MV-4-11 (cell line): ENCODE data around the gene AKR1C8.
"Not testable (repeated sequence)": the region's sequence is repeated elsewhere in the genome, so short reads cannot be mapped to it uniquely, and the experiment has no call there.

ENCODE experiments used
- DNase-seq: peaks from one replicate; lab custom pipeline; 2025; lab: John Stamatoyannopoulos, UW

AKR1C8 gene

DNA sequence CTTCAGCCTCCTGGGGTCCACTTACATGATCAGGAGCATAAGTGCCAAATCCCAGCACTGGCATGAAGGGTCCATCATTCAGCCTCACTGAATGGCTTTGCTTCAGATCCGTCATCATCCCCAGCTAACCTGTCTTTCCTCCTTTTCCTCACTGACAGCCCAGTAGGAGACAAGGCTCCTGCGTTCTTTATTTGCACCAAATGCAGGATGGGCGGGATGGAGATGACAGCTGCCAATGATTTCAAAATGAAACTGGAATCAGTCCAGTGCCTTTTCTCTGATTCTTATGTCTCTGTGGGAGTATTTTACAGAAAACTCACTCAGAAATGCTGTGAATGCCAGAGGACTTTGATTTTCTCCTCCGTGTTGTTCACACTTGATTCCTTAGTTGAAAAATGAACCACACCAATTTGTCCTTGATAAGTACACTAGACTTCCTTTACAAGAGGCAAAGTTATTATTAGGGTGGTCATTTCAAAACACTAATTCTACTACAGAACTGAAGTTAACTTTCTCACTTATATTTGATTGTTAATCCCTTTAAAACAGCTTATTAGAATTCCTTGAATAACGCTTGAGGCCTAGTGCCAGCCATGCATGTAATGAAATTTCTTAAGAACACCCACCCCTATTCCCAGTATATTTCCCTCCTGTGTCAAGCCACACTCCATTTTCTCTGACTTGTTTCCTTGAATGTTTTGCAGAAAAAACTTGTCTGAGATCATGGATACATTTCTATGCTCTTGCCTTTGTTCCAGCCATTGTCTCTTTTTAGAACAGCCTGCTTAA is at the start of gene AKR1C8:
AKR1C8 (minus strand) TSS at position 164 of the 789 bp plus-strand sequence; CDS start at position 118, 46 bp downstream.
- no peak for DNase-seq

DNA sequence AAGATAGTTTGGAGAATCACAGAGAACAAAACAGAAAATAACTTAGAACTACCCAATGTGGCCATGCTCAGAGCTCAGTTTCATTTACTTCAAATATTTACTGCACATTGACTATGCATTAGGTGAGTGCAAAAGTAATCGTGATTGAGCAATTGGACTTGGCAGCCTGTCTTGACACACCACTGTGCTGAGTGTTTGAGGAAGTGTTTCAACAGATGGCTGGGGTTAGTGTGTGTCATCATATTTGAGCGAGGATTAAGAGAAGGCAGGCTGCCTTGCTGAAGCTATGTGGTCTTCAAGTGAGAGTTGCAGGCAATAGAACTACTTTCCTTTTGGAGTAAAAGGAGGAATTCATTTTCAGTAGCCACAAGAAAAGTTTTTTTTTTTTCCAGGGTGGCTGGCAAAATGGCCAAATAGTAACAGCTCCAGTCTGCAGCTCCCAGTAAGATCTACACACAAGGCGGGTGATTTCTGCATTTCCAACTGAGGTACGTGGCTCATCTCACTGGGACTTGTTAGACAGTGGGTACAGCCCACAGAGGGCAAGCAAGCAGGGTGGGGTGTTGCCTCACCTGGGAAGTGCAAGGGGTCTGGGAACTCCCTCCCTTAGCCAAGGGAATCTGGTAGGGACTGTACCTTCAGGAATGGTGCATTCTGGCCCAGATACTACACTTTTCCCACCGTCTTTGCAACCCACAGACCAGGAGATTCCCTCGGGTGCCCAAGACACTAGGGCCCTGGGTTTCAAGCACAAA is 49.3 kb upstream of the AKR1C8 start:
- DNase-seq: peak; percentile 100

DNA sequence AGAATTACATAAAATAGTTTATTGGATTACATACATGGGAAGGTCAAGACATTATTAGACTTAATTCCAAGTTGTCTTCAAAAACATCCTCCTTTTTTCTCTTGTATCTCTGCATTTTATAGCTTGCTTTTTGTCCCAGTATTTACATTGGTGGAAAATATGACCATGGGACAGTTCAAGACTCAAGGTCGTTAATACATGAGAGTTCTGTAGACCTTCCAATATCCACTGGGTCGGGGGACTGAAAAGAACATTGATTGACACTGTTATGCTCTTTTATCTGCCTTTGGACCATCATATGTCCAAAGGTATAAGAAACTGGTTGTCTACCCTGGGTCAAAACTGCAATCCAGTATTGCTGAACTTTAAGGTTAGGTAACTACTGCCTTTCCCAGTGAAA is 48.4 kb upstream of the AKR1C8 start:
- DNase-seq: no peak

DNA sequence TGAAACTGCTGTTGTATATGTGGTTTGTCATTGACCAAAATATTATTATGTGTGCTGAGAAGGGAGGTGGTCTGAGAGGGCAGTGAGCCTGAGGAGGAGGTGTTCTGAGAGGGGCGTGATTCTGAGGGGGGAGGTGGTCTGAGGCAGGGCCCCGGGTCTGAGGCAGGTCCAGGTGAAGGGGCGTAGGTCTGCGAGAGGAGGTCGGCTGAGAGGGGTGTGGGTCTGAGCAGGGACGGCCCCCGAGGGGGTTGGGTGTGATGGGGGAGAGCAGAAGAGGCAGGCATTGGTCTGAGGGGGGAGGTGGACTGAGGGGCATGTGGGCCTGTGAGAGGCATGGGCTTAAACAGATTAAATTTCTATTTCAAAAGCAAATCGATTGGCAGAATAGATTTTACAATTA is 44.1 kb upstream of the AKR1C8 start:
- DNase-seq: no peak

DNA sequence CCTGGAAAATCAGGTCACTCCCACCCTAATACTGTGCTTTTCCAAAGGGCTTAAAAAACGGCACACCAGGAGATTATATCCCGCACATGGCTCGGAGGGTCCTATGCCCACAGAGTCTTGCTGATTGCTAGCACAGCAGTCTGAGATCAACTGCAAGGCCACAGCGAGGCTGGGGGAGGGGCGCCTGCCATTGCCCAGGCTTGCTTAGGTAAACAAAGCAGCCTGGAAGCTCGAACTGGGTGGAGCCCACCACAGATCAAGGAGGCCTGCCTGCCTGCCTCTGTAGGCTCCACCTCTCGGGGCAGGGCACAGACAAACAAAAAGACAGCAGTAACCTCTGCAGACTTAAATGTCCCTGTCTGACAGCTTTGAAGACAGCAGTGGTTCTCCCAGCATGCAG is 38.0 kb upstream of the AKR1C8 start:
- DNase-seq: not testable (repeated sequence)

DNA sequence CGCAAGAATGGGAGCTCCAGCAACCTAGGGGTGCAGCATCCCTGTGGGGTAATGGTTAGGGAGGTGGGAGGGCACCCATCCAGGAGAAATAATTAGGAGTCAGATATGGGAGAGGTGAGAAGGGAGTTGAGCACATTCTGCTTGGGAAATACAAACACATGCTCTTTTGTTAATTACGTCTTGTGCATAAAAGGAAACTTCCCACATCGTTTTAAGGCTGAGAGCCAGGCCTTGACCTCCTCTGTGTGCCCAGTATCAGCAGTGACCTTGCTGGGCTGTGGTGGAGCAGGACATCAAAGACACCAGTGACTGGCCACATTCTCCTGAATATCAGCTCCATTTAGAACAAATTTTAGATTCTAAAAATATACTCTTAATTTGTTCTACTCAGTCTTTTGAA is 34.3 kb upstream of the AKR1C8 start:
- DNase-seq: no peak

DNA sequence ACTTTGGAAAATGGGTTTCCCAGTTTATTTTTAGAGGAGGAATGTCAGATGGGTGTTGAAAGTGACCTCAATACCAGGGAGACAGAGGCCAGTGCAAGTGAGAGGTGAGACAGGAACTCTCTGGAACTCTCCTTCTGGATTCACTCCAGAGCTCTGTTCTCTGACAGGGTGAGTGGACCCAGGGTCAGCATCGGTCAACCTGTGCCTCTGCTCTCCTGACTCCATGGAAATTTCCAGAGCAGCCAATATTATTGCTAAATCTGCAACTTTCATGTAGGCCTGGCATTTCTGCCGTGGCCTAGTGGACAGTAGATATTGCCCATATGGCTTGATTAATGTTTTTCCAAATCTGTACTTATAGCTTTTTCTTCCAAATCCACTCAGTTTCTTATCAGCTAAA is 31.9 kb upstream of the AKR1C8 start:
- DNase-seq: no peak

DNA sequence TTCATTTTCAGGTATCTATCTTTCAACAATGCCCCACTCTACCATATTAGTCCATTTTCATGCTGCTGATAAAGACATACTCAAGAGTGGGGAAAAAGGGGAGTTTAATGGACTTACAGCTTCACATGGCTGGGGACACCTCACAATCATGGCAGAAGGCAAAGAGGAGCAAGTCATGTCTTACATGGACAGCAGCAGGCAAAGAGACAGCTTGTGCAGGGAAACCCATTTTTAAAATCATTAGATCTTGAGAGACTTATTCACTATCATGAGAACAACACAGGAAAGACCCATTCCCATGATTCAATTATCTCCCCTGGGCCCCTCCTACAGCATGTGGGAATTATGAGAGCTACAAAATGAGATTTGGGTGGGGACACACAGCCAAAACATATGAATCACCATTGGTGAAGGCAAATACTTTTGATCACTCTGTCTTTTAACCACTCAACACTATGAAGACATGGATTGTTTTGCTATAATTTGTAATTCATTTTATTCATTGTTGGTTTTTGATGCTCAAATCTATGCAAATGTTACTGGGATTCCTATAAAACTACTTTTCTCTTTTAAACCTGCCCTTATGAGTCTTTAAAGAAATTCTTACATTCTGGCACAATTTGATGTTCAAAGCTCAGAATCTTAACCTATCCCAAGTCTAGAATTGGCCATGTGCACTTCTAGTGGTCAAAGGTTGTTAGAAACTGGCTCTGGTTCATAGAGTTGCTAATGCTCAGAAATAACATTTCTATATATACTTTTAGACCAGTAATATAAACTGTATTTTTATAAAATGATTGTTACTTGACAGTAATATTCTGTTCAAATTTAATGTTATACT is 27.0 kb upstream of the AKR1C8 start:
- no peak for DNase-seq

DNA sequence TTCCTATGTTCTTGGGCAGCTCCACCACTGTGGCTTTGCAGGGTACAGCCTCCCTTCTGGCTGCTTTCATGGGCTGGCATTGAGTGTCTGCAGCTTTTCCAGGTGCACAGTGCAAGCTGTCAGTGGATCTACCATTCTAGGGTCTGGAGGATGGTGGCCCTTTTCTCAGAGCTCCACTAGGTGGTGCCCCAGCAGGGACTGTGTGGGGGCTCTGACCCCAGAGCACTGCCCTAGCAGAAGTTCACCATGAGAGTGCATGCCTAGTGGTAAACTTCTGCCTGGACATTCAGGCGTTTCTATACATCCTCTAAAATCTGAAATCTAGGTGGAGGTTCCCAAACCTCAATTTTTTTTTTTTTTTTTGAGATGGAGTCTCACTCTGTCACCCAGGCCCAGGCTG is 25.3 kb upstream of the AKR1C8 start:
- DNase-seq: not testable (repeated sequence)

DNA sequence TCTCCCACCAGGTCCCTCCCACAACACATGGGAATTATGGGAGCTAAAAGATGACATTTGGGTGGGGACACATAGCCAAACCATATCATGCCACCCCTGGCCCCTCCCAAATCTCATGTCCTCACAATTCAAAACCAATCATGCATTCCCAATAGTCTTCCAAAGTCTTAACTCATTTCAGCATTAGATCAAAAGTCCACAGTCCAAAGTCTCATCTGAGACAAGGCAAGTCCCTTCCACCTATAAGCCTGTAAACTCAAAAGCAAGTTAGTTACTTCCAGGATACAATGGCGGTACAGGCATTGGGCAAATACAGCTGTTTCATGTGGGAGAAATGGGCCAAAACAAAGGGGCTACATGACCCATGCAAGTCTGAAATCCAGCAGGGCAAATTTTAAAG is 24.8 kb upstream of the AKR1C8 start:
- not testable (repeated sequence) for DNase-seq

DNA sequence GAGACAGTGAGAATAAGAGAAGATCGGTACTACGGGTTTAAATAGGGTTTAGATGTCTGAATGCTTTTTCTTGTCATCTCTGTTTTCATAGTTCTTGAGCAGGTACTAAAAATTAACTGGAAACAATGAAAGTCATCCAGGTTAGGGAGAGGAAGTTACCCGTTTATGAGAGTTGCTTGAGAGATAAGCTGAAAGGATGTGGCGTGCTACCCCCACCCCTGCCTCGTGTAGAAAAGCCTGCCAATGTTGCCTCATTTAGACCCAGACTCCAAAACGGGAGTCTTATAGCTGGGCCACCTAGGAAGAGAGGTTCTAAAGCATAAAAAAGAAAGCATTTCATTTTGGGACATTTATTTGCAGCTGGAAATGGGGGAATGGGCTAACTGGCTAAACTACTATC is 21.8 kb upstream of the AKR1C8 start:
- DNase-seq: no peak

DNA sequence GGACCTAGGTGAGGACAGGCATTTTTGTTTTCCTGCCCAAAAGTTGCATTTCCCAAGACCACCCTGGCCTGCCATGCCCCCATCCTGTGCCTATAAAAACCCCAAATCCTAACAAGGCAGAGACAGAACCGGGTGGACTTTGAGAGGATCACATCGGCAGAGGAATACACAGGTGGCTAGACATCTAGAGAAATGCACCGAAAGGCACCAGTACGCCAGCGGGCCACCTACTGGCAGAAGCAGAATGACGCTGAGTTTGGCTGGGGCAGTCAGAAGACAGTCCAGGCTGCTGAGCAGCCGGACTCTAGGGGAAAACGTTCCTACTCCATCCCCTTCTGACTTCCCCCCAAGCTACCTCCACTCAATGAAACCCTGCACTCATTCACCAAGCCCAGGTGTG is 14.4 kb upstream of the AKR1C8 start:
- DNase-seq: no peak

DNA sequence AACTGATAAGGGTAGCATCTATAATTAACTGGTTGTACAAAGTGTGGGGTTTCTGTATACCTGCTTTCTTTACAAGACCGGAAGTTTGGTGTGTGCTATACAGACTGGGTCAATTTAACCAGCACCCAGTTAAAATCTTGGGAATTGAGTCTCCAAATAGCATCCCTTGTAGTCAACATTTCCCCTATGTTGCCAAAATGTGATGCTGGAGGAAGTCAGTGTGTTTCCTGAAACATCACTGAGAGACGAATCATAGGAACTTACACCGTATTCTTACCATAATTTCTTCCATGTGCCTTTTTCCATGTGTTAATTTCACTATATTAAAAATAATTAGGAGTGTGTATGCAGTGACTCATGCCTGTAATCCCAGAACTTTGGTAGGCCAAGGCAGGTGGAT is 13.4 kb upstream of the AKR1C8 start:
- no peak for DNase-seq

DNA sequence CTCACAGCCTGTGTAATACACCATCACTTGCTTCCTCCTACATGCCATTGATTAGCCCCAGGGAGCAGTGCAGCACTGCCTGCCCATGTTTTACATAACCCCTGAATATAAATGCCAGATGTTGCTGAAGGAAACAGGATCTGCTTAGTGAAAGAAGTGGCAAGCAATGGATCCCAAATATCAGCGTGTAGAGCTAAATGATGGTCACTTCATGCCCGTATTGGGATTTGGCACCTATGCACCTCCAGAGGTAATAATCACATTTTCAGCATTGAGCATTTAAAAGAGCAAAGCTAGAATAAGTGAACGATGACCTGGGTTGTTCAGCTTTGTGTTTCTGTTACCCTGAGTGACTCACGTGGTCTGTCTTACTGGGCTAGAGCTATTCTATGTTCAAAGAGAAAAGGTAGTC is 11.8 kb upstream of the AKR1C8 start, which contains the start of gene AKR1C4:
AKR1C4 (plus strand) TSS at position 136 of the 412 bp plus-strand sequence; CDS start at position 167, 31 bp downstream.
- no peak for DNase-seq

DNA sequence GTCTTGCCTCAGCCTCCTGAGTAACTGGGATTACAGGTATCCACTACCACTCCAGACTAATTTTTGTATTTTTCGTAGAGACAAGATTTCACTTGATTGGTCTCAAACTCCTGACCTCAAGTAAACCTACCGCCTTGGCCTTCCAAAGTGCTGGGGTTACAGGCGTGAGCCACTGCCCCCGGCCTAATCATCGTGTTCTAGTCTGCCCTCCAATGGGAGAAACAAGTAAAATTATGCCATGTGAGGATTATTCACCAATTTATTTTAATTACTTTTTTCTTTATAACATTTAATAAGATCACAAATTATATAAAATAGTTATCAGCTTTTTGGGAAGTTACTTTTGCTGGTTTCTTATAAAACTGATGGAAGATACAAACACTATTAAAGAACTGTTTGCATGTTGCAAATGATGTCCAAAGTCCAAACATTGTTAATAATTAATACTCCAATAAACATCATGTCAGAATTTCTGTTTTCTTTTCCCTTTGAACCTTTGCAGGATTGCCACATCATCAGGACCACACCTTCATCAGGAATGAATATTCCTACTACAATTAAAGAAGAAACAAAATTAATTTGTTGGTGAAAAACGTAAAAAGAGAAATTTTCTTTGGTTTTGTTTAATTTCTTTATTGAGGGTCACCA is 10.9 kb upstream of the AKR1C8 start:
- no peak for DNase-seq

DNA sequence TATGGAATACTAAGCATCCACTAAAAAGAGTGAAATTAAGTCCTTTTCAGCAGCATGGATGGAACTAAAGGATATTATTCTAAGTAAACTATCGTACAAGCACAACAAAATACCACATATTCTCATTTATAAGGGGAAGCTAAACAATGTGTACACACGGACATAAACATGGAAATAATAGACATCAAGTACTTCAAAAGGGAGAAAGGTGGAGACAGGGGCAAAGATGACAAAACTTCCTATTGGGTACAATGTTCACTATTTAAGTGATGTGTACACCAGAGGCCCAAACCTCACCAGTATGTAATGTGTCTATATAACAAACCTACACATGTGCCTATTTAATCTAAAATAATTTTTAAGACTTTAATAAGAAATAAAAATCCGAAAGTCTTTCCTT is 9.5 kb upstream of the AKR1C8 start:
- DNase-seq: no peak

DNA sequence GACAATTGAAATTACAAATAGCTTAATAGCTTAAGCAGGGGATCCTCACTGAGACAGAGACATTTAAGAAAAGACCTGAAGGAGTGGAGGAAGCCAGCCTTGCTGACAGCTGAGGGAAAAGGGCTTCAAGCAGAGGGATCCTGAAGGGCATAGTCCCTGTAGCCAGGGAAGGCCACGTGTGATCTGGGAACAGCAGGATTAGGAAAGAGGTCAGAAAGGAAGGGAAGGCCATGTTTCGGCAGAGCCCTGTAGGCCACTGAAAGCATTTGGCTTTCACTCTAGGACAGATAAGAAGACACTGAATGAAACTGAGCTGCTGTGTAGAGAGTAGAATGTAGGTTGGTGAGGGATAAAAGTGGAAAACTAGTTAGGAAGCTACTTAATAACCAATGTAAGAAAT is 3.4 kb upstream of the AKR1C8 start:
- no peak for DNase-seq

DNA sequence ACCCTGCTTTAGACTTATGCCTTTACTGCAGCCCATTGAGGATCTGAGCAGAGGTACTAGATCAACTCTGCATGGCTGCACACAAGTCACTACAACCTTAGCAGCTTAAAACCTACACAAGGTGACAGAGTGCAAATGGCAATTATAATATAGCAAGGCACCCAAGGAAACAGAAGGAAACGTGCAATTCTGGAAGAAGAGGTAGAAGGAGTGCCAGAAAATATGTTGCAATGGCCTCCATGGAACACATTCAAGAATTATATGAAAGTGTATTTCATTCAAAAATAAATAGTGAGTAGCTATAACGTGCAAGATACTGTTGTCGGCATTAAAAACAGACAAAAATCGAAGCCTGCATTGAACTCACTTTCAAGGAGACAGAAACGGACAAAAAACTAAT is 2.9 kb upstream of the AKR1C8 start:
- no peak for DNase-seq

DNA sequence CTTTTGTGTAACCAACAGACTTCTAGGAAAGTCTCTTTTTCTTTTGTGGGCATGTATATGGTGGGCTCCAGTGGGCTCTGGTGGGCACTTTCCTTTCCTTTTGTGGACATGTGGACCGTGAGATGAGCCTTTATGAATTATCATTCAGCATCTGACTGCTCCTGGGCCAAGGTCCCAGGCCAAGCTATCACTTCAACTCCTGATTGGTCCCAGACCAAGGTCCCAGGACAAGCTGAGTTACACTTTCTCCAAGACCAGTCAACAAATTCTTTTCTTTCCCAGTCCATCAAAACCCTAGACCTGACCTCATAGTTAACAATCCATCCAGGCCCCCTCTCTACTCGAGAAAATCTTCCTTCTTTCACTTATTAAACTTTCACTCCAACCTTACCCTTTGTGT is 1.0 kb downstream of the AKR1C8 start:
- DNase-seq: no peak

DNA sequence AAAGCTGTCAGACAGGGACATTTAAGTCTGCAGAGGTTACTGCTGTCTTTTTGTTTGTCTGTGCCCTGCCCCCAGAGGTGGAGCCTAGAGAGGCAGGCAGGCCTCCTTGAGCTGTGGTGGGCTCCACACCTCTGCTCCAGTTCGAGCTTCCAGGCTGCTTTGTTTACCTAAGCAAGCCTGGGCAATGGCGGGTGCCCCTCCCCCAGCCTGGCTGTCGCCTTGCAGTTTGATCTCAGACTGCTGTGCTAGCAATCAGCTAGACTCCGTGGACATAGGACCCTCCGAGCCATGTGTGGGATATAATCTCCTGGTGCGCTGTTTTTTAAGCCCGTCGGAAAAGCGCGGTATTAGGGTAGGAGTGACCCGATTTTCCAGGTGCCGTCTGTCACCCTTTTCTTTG is 4.4 kb downstream of the AKR1C8 start:
- DNase-seq: not testable (repeated sequence)

DNA sequence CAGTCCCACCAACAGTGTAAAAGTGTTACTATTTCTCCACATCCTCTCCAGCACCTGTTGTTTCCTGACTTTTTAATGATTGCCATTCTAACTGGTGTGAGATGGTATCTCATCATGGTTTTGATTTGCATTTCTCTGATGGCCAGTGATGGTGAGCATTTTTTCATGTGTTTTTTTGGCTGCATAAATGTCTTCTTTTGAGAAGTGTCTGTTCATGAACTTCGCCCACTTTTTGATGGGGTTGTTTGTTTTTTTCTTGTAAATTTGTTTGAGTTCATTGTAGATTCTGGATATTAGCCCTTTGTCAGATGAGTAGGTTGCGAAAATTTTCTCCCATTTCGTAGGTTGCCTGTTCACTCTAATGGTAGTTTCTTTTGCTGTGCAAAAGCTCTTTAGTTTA is 9.4 kb downstream of the AKR1C8 start:
- DNase-seq: not testable (repeated sequence)

DNA sequence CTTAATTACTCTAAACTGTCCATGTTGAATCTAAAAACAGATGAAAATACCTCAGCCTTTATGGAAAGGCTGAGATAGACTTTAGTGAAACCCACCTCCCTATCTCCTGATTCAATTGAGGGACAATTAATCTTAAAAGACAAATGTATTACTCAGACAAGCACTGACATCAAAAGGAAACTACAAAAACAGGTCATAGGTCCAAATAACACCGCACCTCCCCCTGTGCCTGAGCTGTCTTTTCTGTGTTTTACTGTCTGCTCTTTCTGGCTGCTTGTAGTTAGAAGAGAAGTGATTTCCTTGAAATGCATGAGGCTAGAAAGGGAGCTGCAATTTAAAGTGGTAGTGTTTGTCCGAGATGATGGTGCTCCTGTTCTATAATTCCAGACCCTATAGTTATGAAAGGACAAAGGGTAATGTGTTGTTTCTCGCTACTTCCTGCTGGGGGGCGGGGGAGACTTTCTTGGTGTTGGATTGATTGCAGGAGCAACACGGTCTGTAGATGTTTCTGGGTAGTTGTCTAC is 16.0 kb downstream of the AKR1C8 start:
- no peak for DNase-seq
